Activated CD4-positive, alpha-beta T cell treated with anti-CD3 and anti-CD28 coated beads for 48 hours (primary cell): Measurements from ENCODE around the gene SOBP.
A peak's percentile ranks its signal among the peaks of the same experiment; 100 is the strongest.

Experiments used
- DNase-seq: peaks from one replicate; pipeline ENCODE4 v3.0.0-alpha.2; 2020

Gene SOBP

DNA sequence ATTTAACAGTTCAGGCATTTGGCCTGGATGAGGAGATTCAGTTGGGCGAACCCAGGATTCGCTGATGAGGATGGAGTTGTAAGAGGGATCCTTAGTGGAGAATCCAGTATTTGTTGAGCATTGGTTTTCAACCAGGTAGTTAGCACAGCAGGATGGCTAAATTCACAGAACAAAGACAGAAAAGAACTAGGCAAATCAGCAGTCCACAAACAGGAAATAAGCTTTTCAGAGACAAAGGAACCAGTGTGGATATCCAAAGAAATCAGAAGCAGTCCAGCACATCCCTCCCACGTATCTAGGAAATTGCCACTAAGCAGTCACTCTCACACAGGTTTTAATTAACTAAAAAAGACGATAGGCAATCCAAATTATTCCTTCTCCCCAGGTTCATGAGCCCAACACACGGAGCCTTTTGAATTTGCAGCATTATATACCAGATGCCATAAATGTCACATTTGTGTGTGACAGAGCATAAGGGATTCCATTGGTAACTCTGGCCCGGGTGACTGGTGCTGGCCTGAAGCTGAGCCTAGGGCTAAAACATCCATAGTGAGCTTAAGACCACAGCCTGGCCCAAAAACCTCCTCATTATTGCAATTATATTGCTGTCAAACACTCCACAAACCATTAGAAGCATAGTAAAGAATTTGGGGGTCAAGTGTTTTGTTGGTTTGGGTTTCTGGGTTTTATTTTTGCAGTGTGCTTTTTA, 131.5 kb downstream of the SOBP start:
- DNase-seq: no peak

DNA sequence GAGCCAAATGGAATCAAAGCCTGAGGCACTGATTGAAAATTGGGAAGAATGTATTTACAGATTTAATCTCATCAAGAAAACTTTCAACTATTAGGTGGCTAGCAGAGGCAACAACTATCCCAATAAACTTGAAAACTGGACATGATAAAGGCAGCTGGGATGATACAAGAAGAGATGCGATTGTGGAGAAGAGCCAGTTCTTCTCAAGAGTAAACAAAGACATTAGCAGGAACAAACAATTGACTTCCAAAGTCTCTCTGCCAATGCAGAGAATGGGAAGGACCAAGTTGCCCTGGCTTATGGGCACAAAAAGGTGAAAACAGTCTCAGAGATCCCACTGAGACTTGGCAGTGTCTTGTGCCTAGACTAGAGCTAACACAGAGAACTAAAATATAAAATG, 132.4 kb downstream of the SOBP start:
- DNase-seq: no peak

DNA sequence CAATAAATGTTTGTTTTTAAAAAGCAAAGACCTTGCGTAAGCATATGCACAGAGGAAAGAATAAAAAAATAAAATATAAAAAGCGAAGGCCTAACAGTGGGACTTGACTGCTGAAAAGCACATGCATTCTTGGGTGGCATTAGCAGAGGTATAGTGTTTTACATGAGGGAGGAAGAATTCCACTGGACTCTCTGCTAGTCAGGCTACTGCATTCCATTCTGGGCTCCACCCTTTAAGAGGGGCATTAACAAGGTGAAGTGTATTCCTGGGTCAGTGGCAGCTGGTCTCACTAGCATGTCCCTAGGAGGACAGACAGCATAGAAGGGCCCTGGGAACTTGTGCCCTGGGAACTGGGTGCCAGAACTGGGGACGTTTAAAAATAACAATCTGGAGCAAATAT, 134.1 kb downstream of the SOBP start:
- DNase-seq: no peak

DNA sequence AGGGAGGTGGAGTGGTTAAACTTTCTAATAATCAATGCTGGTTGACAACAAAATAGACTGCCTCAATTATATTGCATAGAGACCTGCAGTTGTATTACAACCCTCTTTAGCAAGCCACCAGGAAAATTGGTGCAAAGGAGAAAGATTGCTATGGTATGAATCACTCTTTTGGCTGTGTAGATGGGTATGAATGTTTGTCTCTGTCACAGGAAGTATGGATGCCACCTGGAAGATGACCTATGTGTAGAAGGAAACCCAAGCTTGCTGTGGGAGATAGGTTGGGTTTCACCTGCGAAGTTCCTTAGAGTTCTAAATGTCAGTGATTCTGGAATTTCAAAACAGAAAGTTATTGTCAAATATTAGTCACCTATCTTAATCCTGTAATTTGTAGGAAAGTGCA, 134.6 kb downstream of the SOBP start:
- no peak for DNase-seq

DNA sequence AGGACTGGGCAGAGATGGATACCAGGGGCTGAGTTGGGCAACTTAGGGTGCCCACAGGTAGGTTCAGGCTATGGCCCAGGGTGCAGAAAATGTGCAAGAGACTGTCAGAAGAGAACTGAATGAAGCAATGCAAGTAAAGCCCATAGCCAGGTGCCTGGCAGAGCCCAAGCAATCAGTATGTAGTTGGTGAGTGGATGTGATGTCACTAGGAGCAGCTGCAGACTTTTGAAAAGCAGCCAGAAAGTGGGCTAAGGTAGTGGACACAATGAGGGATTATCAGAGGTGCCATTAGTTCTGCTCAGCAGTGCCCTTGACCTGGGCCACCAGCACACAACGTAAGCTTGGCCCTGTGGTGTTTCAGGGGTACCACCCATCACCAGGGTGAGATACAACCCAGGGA, 135.3 kb downstream of the SOBP start:
- DNase-seq: no peak

DNA sequence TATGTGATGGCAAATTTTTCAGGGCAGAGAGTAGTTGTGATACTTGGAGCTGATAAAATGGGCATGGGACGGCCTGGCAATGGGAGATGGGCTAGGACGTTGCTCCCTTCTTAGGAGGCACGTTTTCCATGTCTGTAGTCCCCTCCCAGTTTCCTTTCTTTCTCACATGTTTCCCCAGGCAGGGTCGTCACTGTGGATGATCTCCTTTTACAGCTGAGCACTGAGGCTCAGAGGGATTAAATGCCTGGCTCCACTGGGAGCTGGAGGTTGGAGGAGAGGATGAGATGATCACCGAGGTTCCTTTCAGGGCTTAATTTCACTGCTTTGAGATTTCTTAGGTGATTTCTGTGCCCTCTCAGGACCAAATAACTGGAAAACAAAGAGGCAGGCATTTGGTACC, 136.7 kb downstream of the SOBP start:
- no peak for DNase-seq

DNA sequence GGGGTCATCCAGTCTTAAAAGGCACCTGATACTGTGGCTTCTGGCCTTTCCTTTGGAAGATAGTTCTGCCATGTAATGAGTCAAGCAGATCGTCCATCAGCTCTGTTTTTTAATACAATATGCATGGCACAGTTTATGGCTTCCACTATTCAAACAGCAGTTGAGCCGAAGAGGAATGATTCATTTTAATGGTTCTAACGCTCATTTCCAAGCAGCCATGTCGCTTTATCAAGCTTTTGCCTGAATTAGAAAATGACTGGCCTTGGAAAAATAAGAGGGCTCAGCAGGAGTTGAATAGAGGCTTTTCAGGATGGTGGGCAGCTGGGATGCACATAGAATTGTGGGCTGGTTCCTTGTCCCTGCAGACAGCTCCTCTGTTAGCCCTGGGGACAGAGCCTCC, 138.1 kb downstream of the SOBP start:
- no peak for DNase-seq

DNA sequence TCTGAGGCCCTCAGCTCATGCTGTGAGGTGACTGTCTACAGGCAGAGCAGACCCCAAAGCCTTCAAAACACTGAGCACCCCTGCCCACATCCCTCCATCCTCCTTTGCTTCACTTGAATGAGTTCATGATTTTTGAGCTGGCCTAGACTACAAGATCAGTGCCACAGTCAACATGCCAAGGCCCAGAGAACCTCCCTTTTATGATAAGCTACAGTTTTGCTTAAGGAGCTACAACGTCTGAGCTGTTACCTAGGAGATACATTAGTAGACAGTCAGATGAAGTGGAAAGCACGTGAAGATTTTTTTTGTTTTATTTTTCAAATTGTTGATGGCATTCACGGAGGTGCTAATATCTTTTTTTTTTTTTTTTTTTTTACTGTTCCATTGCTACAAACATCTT, 139.0 kb downstream of the SOBP start:
- DNase-seq: no peak

DNA sequence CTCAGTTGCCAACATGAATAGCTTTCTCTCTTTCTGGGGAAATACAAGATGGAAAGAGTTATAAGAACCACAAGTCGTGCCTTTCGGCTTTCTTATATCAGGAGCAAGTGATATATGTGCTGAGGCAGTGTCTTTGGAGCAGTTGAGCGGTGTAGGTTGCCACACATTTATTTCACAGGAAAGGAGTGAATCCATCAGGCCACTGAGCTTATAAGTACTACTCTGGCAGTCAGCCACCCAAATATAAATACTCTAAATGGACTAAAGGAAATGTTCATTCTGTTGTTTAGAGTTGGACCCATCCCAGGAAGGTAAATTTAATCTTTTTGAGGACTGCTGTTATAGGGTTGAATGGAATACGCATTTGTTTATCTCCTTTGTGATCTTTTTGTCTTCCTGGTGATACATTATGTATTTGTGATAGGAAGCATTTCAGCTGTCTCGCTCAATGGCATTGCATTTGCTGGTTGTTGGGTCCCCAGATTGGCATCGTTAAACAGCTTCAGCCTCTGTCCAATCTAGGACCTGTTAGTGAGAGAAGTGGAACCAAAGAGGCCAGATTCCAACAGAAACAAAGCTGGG, 139.7 kb downstream of the SOBP start:
- DNase-seq: no peak

DNA sequence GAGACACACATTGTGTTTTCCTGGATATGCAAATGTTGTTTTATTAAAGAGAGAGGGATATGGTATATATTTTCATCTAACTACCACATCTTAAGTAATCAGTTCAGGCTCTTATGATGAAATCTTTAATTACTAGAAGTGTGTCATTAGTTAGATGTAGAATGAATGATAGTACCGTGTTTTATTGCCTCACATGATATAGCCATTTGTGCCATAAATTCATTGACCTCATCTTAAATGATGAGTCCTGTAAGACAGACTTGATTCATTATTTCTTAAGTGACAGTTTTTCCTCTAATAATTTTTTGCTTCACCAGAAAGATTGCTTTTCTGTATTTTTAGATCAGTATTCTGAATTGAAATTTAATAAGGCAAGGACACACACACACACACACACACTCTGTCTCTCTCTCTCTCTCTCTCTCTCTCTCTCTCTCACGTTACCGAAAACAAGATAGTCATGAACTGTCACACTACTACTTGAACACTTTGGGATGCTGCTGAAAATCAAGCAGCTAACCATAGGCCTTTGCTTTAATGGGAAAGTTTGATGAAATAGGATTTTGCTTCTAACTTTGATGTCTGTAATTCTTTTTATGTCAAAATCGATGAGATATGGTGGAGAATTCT, 140.5 kb downstream of the SOBP start:
- DNase-seq: no peak

DNA sequence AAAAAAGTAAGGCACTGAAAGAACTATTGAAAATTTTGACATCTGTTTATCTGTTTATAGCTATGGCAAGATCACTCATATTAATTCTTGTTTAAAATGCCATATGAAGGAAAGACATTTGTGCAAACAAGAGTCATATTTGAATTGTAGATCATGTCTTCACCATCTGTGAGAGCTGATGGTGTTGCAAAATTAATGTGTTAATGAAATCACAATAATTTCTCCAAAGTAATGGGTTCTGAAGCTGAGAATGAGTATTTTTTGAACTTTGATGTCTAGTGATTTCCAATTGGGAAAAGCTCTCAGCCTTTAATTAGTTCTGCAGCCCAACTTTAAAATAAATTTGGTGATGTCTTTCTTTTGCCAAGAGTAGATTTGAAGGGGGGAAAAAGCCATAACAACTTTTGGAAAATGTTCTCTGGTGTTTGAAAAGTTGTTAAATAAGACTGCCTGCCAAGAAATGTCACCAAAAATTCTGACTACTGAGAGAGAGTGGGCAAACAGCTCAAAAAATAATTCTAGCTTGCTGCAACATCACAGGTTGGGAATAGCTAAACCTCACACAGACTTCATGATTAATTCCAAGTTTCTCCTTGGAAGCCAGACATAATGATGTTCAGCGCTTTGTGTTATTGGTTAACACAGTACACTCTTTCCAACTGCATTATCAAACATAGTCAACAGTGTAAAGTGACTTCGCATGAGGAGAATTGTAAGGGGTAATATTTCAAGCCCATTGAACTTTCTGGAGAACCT, 142.6 kb downstream of the SOBP start:
- DNase-seq: no peak

DNA sequence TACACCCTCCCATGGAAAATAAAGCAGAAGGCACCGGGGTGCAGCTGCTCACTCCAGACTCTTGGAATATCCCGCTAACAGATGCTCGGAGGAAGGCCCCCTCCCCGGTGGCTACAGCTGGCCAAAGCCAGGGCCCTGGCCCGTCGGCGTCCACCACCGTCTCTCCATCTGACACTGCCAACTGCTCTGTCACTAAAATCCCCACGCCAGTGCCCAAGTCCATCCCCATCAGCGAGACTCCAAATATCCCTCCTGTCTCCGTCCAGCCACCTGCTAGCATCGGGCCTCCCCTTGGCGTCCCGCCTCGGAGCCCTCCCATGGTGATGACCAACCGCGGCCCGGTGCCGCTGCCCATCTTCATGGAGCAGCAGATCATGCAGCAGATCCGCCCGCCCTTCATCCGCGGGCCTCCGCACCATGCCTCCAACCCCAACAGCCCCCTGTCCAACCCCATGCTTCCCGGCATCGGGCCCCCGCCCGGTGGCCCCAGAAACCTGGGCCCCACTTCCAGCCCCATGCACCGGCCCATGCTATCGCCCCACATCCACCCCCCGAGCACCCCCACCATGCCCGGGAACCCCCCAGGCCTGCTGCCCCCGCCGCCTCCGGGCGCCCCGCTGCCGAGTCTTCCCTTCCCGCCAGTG, 143.9 kb downstream of the SOBP start:
- DNase-seq: no peak

DNA sequence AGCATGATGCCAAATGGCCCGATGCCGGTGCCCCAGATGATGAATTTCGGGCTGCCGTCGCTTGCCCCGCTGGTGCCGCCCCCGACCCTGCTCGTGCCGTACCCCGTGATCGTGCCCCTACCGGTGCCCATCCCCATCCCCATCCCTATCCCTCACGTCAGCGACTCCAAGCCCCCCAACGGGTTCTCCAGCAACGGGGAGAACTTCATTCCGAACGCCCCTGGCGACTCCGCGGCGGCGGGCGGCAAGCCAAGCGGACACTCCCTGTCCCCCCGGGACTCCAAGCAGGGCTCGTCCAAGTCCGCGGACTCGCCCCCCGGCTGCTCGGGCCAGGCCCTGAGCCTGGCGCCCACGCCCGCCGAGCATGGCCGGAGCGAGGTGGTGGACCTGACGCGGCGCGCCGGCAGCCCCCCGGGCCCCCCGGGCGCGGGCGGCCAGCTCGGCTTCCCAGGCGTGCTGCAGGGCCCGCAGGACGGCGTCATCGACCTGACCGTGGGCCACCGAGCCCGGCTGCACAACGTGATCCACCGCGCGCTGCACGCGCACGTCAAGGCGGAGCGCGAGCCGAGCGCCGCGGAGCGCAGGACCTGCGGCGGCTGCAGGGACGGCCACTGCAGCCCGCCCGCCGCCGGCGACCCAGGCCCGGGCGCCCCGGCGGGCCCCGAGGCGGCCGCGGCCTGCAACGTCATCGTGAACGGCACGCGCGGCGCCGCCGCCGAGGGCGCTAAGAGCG, 144.6 kb downstream of the SOBP start:
- peak; percentile 40 for DNase-seq

DNA sequence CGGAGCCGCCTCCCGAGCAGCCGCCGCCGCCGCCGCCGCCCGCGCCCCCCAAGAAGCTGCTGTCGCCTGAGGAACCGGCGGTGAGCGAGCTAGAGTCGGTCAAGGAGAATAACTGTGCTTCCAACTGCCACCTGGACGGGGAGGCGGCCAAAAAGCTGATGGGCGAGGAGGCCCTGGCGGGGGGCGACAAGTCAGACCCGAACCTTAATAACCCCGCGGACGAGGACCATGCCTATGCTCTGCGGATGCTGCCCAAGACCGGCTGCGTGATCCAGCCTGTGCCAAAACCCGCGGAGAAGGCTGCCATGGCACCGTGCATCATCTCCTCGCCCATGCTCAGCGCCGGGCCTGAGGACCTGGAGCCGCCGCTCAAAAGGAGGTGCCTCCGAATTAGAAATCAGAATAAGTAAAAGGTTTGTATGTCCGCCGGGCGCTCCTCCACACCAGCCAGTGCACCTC, 145.2 kb downstream of the SOBP start:
- no peak for DNase-seq

DNA sequence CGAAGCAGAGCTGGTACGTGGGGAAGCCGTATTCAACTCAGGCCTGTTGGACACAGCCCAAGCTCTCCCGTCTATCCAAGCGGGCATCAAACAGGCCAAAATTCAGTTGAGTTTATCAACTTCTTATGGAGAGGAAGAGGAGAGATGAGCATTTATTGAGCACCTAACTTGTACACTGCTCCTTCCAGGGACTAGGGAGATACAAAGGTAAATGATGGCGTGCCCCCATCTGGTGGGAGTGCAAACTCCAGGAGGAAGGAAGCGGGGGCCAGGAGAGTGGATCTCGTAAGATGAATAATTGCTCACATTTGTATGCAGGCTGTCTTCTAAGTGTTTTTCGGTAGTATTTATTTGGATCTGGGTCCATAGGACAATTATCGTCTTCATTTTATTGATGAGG, 146.6 kb downstream of the SOBP start:
- DNase-seq: no peak

DNA sequence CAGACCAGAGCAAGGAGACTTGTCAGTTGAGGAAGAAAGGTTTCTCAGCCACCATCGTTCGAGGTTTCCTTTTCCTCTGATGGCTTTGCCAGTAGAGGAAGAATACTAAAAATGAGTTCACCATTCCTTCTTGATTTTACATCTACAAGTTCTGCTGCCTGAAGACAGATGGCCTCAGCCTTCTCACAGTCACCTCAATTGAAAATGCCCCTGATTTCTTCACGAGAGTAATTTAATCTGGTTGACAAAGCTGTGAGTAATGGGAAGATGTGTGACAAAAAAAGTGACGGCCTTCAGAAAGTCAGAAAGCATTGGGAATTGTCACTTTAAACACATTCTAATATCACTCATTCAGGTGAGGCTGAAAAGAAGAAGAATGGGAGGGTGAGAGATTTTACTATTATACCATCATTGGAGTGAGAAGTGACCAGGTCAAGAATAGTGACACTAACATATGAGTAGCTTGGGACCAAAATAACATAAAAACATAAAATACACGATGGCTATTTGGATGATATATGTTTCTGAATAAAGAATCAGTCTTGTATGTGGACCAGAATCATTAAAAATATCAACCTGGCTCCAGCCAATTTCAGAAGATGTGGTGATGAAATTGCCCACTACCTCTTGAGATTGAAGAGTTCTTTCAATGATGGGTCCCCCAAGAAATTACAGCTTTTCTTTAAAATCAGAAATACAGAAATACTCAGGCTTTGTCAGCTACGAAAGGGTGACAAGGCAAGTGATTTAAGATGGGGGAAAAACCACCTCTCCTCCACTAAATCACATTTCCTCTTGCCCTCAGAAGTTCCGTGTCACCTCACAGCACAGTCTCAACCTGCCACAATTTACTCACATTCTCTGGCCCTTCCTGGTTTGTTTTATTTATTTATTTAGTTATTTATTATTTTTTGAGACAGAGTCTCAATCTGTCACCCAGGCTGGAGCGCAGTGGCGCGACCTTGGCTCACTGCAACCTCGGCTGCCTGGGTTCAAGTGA, 147.7 kb downstream of the SOBP start:
- DNase-seq: no peak

DNA sequence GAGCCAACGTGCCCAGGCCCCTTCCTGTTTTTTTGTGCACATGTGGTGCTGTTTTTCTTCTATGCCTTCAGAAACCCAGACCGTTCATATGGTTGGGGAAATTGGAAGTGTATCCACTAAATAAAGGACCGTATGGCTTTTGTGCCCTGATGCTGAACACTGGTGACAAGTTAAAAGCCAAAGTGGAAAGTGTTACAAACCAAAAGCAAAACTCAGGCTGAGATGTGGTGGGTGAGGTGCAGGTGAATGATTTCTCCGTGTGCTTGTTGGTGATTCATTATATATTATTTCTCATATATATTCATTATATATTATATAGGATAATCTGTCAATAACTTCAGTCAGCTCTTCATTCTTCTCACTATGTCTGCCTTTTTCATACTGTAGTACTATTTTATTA, 148.6 kb downstream of the SOBP start:
- DNase-seq: no peak

DNA sequence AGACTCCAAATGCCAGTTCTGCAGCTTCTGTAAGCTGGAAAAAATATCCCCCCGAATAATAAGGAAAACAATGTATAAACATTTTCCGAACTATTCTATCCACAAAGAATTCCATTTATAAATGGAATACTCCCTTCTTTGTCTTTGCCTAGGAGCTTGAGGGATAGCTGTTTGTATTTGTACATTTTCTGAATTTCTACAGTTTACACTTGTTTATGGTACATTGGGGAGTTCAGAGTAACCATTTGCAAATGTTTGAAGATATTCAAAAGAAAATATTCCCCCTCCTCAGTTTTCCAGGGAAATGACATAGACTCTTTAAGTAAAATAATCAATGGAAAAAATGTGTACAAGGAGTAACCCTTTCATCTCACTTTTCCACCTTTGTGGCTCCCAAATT, 149.6 kb downstream of the SOBP start:
- DNase-seq: no peak

DNA sequence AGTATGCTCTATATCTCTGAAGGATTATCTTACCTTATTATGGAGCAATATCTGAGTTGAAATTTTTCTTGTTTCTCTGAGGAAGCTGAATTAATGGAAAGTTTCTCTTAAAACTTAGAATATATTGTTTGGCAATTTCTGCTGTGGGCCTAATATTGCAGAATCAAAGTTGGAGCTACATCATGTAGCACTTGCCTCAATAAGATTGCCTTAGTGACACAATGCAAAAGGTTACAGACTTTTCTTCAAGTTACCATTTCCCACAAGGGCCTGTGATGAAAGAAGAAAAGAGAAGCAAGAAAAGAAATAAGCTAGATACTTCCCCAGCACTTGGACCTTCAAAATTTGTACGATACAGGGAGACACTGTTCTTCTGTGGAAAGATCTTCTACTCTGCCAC, 151.2 kb downstream of the SOBP start:
- DNase-seq: no peak

DNA sequence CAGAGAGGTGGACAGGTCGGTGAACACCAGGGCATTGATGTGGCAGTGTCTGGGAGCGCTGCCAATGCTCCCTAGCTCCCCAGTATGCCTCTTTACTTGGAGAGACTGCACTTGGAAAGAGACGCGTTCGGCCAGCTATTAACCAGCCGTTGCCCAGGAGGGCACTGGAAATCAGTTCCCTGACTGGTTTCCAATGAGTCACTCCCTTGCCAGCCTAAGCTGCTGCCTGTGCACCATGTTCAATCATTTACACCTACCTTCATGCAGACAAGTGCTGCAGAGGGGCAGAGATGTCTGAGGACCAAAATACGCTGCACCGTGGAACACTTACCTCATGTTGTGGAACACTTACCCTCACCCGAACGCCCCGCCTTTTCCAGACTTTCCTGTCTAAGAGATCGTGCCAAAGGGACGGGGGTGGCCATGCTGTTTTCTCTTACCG, 151.6 kb downstream of the SOBP start:
- DNase-seq: no peak
